HG03575 (cell line): ENCODE measurements around the gene ANKRD53.
"Not testable (repeated sequence)": the region's sequence is repeated elsewhere in the genome, so short reads cannot be mapped to it uniquely, and the experiment has no call there.

ENCODE experiments used
- ATAC-seq: cut with Tn5 transposase; IDR thresholded peaks from one replicate; pipeline ENCODE4 v1.9.1; 2021; ENCODE audit not compliant: unreplicated experiment, insufficient number of reproducible peaks, low FRiP score; ENCODE audit errors: extremely low read depth

Gene ANKRD53

GRCh38 chr2:71001981-71002570 lies 23.6 kb downstream of the ANKRD53 start:
- no peak for ATAC-seq

- ATAC-seq: no peak
These were observed 25.0 kb downstream of the ANKRD53 start for GRCh38 chr2:71003396-71003795.

- no peak for ATAC-seq
These were observed 25.7 kb downstream of the ANKRD53 start for GRCh38 chr2:71003966-71004755.

GRCh38 chr2:71004857-71005256 lies 26.4 kb downstream of the ANKRD53 start:
- ATAC-seq: no peak

GRCh38 chr2:71005271-71006202 lies 27.1 kb downstream of the ANKRD53 start:
- no peak for ATAC-seq

- no peak for ATAC-seq
These were observed 27.9 kb downstream of the ANKRD53 start for GRCh38 chr2:71006323-71006722.

- ATAC-seq: no peak
These were observed 28.7 kb downstream of the ANKRD53 start for GRCh38 chr2:71006955-71007799.

- ATAC-seq: no peak
These were observed 29.9 kb downstream of the ANKRD53 start for GRCh38 chr2:71008342-71008741.

- ATAC-seq: not testable (repeated sequence)
These were observed 33.4 kb downstream of the ANKRD53 start for GRCh38 chr2:71011786-71012185.

GRCh38 chr2:71018625-71019024 lies 40.2 kb downstream of the ANKRD53 start:
- ATAC-seq: no peak

GRCh38 chr2:71019989-71020388 lies 41.6 kb downstream of the ANKRD53 start:
- ATAC-seq: not testable (repeated sequence)

GRCh38 chr2:71021394-71021793 lies 43.0 kb downstream of the ANKRD53 start:
- not testable (repeated sequence) for ATAC-seq

GRCh38 chr2:71023553-71024243 lies 45.3 kb downstream of the ANKRD53 start:
- ATAC-seq: not testable (repeated sequence)
